ENCODE data around the gene GTPBP10.

Gene GTPBP10

DNA sequence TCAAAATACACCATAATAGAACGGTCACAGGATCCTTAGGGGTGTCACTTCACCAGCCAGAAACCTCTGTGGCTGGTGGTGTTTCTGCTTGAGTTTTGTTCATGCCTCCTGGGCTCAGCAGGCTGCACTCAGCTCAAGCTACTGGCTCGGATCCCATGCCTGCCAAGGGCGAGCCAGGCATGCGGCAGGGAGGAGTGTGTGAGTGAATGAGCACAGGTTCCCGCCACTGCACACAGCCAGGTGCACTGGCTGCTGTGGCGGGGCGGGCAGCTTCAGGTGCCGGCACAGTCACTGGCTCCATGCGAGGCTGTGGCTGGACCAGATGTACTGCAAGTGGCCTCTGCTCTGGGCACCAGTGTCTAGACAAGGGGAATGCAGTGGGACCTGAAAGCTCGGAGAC lies 86.2 kb downstream of the GTPBP10 start:
- ChIA-PET CTCF (interaction anchor here (6.4 to 8.6 kb wide), 2 partner anchors 16 to 279 kb away, joined by 77 to 97 read pairs; partner anchors contain the start of gene STEAP1), POLR2A (no interaction called here)
- TF ChIP-seq, protein P1, sequence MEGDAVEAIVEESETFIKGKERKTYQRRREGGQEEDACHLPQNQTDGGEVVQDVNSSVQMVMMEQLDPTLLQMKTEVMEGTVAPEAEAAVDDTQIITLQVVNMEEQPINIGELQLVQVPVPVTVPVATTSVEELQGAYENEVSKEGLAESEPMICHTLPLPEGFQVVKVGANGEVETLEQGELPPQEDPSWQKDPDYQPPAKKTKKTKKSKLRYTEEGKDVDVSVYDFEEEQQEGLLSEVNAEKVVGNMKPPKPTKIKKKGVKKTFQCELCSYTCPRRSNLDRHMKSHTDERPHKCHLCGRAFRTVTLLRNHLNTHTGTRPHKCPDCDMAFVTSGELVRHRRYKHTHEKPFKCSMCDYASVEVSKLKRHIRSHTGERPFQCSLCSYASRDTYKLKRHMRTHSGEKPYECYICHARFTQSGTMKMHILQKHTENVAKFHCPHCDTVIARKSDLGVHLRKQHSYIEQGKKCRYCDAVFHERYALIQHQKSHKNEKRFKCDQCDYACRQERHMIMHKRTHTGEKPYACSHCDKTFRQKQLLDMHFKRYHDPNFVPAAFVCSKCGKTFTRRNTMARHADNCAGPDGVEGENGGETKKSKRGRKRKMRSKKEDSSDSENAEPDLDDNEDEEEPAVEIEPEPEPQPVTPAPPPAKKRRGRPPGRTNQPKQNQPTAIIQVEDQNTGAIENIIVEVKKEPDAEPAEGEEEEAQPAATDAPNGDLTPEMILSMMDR (IDR thresholded peaks at IDR 0.05; ENCODE audit: insufficient read depth, low read length, missing control alignments), result no peak
- H3K4me3 ChIP-seq (ENCODE audit: low read depth, low read length), result no peak overlapping the region
- DNase-seq (ENCODE audit: low read depth, low spot score), result no peak

DNA sequence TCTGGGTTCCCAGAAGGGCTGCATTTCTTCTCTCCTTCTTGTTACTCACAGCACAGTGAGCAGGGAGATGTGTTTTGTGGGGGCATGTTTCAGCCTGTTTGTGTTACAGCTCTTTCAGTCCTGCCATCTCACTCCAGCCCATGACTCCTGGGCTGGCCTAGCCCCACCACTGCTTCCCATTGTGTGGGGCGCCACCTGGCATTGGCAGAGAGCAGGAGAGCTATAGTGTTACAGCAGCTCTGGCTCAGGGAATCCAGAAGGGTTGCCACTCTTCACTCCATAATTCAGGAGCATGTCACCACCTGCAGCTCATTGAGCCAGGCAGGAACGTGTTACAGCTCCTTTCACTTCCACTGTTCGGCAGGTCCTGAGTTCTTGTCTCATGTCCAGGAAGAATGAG lies 86.7 kb downstream of the GTPBP10 start:
- DNase-seq (ENCODE audit: low read depth, low spot score), result no peak
- no peak overlapping the region for H3K4me3 ChIP-seq (ENCODE audit: low read depth, low read length)
- TF ChIP-seq, protein P1 (IDR thresholded peaks at IDR 0.05; ENCODE audit: insufficient read depth, low read length, missing control alignments), result no peak
- POLR2A ChIA-PET, result no interaction called here
- CTCF ChIA-PET, result interaction anchor here (8.6 kb wide), 1 partner anchor 280 kb away, joined by 97 read pairs; the partner anchor contains the start of gene STEAP1
